ENCODE data around the gene TNFRSF1B.

GRCh38 chr1:12183095-12183794 lies 16.5 kb downstream of the TNFRSF1B start:
- TF ChIP-seq CTCF (IDR thresholded peaks at IDR 0.05; ENCODE audit: borderline replicate concordance, extremely low read depth, low read length, poor library complexity, severe bottlenecking): no peak
- no peak for TF ChIP-seq EZH2 (IDR thresholded peaks at IDR 0.05; ENCODE audit: borderline replicate concordance, low read depth, low read length, severe bottlenecking)

Data from DND-41 (cell line).